DMS 273 treated with DMSO at 0.1 percent for 48 hours (cell line): ENCODE measurements around the gene ZNF789.

Experiments used
- DNase-seq: peaks from one replicate; lab custom pipeline; 2025; lab: John Stamatoyannopoulos, UW

The ZNF789 gene

DNA sequence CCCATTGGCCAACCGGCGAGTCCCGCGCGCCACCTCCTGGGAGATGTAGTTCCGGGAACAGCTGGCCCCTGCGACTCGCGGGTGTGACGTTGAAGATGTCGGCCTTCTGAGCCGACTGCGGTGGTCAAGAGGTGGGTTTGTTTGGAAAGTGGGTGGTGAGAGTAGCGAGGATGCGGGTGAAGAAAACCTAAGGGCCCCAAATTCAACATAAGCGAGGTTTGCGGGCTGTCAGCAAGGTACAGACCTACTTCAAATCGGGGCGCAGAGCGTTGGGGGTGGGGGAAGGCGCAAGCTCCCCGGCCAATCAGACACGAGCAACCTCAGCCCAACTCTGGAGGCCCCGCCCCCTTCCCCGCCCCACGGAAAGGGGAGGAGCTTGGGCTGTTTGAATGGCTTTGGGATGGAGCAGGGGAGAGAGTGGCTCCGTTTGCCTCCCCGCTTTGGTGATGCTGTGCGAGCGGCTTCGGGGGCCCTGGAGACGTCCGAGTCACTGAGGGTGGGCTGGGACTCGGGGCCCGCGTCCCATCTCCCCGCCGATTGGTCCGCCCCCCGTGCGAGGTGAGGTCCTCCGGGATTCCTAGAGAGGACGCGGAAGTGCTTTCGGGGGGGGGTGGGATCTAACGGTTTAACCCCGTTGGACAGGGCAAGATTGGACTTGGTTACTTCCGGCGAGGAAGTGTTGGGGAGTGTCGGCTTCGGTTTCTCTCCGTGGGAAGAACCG lies 32.1 kb downstream of the ZNF789 start, which contains the start of gene ZKSCAN5:
ZKSCAN5 (plus strand) TSS at position 60 of the 721 bp plus-strand sequence. CDS start 1,383 bp downstream, outside the sequence.
- DNase-seq = peak; percentile 97

DNA sequence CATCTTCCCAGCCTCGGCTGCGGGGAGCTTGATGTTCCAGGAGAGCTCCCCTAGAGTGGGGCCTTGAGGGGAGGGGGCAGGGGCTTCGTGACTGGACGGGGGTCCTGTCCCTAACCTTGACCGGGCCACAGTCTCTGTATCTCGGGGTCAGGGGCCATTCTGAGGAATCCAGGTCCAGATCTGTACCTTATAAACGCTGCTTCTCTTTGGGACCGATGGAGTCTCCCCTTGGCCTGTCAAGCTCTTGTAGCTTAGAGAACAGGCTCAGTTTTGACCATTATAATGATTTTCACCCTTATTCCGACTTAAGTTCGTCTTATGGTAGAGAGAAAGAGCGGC lies 32.6 kb downstream of the ZNF789 start:
- DNase-seq = no peak

DNA sequence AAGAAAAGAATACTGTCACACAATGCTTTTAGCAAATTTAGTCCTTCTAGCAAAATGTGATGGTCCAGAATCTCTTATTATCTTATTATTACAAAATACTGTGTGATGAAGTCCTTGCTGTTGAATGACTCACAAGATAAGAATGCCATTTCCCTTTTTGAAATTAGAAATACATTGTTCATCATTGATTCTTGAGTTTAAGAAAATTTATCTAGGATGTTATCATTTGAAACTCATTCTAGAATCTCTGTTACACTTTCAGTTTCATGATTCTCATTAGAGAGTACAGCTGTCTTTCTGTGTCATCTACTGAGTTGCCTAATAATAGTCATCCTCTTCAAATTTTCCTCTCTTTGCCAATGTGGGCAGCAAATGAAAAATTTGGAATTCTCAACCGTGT lies 41.4 kb downstream of the ZNF789 start:
- DNase-seq = no peak

DNA sequence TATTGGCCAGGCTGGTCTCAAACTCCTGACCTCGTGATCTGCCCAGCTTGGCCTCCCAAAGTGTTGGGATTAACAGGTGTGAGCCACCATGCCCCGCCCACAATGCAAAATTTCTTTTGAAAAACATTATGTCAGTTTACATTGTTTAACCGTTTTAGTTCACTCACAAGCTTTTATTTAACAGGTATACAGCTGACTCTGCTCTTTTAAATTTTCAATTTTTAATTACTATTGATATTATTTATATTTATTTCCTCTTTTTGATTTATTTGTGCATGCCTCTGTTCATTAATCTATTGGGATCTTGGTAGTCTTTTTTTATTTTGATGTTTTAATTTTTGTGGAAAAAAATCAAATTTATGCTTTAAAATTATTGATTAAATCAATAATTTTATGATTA lies 48.7 kb downstream of the ZNF789 start:
- DNase-seq = no peak

DNA sequence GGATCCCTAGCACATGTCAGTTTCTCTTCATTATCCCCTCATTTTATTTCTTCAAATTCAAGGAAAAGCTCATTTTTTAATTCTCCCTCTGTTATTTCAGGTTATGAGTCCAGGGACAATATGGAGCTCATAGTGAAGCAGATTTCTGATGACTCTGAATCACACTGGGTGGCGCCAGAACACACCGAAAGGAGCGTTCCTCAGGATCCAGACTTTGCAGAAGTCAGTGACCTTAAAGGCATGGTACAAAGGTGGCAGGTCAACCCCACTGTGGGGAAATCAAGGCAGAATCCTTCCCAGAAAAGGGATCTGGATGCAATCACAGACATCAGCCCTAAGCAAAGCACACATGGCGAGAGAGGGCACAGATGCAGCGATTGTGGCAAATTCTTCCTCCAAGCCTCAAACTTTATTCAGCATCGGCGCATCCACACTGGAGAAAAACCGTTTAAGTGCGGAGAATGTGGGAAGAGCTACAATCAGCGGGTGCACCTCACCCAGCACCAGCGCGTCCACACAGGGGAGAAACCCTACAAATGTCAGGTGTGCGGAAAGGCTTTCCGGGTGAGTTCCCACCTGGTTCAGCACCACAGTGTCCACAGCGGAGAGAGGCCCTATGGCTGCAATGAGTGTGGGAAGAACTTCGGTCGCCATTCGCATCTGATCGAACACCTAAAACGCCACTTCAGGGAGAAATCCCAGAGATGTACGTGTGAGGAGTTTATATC lies 53.2 kb downstream of the ZNF789 start:
- no peak for DNase-seq

DNA sequence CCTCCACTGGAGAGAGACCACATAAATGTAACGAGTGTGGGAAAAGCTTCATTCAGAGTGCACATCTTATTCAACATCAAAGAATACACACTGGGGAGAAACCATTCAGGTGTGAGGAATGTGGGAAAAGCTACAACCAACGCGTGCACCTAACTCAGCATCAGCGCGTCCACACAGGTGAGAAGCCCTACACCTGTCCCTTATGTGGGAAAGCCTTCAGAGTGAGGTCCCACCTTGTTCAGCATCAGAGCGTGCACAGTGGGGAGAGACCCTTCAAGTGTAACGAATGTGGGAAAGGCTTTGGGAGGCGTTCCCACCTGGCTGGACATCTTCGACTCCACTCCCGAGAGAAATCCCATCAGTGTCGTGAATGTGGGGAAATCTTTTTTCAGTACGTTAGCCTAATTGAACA lies 58.7 kb downstream of the ZNF789 start:
- no peak for DNase-seq

DNA sequence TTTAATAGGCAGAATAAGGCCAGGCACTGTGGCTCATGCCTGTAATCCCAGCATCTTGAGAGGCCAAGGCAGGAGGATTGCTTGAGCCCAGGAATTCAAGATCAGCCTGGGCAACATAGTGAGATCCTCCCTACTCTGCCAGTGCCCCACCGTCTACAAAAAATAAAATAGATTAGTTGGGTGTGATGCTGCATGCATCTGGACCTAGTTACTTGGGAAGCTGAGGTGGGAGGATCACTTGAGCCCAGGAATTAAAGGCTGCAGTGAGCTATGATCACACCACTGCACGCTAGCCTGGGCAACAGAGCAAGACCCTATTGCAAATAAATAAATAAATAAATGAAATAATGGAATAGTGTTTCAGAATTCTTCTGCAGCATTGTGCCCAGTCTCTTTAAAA lies 63.0 kb downstream of the ZNF789 start:
- no peak for DNase-seq
